Frontal cortex (tissue), 4 donors: ENCODE measurements around the gene ADAMTS2. TPM values are rescaled to one million over a fixed set of nuclear protein-coding genes. Genes with fewer than 3 reads are reported as not detected.

Source experiments
- DNase-seq, 2 donors: peaks; one replicate each; pipeline ENCODE4 v3.0.0; 2012; ENCODE audit warnings: low spot score in 2 of 2
- FAIRE-seq: peaks from 2 replicates; lab custom pipeline; 2012; peaks lifted over from hg19 to GRCh38; lab: Jason Lieb, UNC
- total RNA-seq: library from RNA; depleted of rRNA; stranded (reverse); fragments of >200 nt; gene quantifications from one replicate; pipeline ENCODE4 v1.2.3, GENCODE V29; 2014
- donor health status: control.
- donor health status: control.
- donor health status: control.

Gene ADAMTS2
- total RNA-seq, 1 donor from 2014 or later = 3.3 TPM

GRCh38 chr5:179242676-179243075 is 102.6 kb downstream of the ADAMTS2 start:
- FAIRE-seq (no peak), DNase-seq (no peak)

DNA sequence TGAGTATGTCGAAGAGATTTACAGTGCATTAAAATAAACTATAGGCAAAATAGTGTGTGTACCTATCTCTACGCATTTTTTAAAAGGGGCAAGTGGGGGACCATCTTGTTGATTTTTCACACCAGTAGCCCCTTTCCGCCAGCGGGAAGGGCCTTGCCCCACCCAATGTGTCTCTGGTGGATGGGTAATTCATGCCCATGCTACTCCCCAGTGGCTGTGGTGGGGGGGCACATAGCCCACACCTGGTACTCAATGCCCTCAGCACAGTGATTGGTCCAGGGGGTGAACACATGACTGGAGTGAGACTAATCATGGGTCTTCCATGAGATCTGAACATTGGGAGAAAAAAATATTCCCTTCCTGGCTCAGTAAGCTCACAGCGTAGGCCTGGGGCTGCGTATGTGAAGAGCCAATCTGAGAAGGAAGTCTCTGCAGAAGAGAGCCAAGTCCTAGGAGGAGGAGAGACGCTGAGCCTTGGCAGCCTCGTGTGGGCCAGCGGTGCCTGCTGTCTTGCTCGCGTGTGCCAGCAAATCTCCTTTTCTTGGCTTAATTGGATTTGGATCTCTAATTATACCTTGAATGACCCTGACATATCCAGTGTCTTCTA is 103.4 kb downstream of the ADAMTS2 start:
- DNase-seq (no peak), FAIRE-seq (no peak)

GRCh38 chr5:179241175-179241574 is 104.1 kb downstream of the ADAMTS2 start:
- FAIRE-seq (no peak), DNase-seq (no peak)

DNA sequence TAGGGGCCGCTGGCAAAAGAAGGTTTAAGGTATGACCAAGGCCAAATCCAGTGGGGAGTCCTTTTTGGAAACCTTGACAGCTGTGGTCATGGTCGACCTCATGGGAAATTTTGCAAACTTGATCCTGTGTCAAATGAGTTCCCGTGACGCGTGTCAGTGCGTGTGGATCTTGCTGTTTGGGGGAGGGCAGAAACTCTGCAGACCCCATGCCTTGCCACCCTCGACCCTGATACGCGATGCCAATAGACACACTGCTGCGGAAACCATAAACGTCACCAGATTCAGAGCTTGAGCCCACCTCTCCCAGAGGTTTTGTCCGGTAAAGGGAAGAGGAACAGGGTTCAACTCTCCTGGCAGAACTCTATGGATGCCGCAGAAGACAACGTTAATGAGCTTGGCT is 104.7 kb downstream of the ADAMTS2 start:
- no peak for FAIRE-seq
- DNase-seq = no peak

DNA sequence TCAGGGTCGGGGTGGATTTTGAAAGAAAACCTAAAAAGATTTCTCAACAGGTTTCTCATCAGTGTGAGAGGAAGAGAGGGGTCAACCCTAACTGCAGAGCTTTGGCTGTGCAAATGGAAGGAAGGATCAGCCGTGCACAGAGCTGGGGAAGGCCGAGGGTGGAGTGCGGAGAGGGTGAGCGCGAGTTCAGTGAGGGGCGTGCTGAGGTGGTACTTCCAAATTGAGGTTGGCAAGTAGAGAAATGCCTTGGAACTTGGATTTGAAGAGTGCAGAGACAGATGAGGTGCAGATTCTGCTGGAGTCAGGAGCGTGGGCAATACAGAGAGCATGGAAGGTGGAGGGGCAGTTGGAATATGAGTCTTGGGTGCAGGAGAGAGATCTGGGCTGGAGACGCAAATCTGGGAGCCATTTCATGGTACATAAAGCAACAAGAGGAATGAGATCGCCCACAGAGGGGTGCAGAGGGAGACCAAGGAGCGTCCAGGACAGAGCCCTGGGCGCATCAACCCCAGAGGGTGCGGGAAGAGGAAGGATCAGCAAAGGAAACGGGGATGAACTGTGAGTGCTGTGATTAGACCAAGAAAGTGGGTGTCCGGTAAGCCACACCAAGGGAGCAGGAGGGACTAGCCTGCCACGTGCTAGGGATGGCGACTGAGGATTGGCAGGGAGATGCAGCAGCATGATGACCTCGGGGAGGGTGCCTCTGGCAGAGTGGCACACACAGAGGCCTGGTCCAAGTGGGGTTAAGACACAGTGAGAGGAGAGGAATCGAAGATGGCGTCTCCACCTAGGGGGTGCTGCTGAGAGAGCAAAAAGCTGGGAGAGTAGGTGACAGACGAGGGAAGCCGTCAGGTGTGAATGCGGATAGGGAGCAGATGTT is 105.8 kb downstream of the ADAMTS2 start:
- DNase-seq (no peak), FAIRE-seq (no peak)

- FAIRE-seq (no peak), DNase-seq (no peak)
Measured at GRCh38 chr5:179238628-179238970, 106.7 kb downstream of the ADAMTS2 start.

- DNase-seq (no peak), FAIRE-seq (no peak)
Measured at GRCh38 chr5:179237770-179238627, 107.3 kb downstream of the ADAMTS2 start.

DNA sequence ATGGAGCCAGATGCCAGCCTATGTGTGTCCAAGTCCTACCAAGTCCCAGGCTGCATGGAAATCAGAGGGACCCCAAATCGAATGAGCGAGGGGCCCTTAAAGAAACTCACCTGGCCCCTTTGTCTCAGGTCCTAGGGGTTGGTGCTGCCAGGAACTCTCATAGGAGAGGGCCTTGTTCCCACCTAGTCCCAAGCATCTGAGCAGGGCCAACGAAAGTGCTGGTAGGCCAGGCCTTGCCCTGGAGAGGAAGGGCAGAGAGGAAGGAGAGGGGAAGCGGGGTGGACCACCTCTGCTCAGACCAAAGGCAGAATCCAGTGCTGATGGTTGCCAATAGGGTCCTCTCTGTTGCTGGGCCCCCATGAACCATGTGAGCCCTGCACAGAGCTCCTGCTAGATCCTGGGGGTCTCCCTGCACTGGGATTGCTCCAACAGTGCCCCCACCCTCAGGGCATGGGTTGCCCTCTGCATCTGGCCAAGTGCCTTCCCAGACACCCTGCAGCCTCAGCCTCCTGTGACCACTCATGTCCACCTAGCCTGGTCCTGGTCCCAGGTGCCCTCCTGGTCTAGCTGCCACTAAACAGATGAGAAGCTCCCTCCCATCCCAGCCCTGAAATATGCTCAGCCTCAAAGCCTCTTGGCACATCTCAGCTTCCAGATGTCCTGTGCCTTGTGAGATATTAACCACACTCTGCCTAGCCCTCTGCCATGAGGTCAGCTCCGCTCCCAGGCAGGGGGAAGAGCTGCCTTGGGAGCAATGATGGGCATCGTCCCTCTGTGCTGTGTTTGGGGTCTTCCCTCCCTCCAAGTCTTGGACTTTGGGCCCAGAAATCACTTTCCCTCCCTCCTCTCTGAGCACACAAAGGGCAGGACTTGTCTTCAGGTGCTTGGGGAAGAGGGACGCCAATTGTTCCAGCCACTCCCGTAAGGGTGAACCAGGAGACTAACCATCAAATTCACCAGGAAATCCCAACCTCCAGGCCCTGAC is 109.6 kb downstream of the ADAMTS2 start:
- no peak for FAIRE-seq
- no peak for DNase-seq

DNA sequence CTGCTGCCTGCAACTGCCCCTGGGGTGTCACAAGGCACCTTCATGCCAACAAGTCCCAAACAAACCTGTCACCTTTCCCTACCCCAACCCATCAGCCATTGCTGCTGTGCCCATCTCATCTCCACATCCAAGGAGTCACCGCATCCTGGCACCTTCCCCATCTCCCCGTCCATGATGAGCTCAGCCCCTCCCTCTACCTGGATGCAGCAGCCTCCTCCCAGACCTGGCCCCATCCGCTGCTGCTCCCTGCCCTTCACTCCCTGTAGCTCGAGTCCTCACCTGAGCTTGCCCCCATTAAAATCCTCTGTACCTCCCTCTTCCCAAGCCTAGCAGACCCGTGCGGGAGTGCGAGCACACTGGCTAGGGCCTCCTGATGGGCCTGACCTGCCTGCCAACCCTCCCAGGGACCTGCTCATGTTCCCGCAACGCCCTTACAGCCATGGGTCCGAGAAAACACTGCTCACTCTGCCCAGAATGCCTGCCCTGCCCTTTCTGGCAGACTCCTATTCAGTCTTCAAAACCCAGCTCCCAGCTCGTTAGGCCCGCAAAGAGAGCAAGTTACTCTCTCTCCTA is 110.6 kb downstream of the ADAMTS2 start:
- no peak for DNase-seq
- no peak for FAIRE-seq

- FAIRE-seq (no peak), DNase-seq (no peak)
Measured at GRCh38 chr5:179233909-179234562, 111.2 kb downstream of the ADAMTS2 start.

DNA sequence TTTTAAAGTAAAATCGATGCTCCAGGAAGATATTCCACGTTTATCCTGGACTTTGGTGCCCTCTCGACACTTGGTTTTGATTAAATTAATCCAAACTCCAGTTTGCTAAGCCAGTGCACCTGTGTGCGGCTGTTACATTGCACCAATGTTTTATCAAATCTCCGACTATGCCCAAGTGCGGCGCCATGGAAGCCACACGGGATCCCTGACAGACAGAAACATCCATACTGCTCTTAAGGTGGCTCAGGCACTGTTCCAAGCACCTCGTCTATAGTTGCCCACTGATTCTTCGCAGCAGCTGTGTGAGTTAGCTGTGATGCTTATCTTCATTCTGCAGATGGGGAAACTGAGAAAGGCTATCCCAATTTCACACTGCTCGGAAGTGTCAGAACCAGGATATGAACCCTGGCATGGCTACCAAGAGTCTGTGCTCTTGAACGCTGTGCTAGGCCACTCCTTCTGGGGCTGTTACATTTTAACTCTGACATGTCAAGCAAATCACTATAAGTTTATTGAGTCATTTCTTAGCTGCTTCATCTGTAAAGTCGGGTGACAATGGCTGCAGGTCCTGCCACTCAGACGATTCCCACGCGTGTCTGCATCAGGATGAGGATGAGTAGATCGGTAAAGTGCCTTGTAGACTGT is 113.0 kb downstream of the ADAMTS2 start:
- no peak for FAIRE-seq
- no peak for DNase-seq

DNA sequence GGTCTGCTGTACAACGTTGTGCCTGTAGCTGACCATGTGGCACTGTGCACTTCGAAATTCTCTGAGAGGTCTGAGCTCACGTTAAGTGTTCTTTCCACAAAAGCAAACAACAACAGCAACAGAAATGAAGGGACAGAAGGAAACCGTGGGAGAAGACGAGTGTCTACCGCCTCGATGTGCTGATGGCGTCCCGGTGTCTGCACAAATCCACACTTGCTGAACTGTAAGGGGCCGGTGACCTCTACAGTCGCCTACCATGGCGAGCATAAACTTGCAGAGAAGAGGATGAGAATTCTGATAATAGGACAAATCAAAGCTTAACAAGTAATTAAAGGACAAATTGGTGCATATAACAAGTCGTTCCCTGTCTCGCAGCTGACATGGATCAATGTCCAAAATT is 114.0 kb downstream of the ADAMTS2 start:
- FAIRE-seq (no peak), DNase-seq (no peak)

DNA sequence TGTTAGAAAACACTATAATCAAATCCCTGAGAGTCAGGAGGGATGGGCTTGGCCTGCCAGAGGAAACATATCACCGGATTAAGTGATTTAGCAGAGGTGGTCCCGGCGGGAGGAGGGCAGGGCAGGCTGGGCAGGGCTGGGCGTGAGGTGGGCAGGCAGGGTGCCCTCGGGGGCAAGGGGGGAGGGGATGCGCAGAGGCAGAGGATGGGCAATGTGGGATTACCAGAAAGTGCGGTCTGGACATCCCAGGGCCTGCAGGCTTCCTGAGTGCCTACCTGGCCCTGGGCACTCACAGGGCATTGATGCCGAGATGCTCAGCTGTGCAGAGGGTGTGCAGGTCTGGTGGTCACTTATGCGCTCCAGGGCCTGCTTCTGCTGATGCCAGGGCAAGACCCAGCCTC is 115.2 kb downstream of the ADAMTS2 start:
- FAIRE-seq (no peak), DNase-seq (no peak)

DNA sequence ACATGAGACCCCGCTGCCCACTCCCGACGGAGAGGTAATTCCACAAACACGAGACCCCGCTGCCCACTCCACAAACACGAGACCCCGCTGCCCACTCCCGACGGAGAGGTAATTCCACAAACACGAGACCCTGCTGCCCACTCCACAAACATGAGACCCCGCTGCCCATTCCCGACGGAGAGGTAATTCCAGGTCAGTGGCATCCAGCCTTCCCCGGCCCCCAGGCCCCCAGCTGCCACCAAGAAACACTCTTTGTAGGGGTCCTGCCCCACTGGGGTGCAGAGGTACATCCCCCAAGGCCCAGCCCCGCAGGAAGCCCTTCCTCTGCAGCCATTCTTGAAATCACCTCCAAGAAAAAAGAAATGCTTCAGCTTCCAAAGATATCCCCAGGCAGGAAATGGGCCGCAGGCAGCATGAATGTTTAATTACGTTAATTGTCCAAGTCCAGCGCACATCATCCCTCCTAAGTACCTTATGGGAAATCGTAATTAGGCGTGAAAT is 115.9 kb downstream of the ADAMTS2 start:
- FAIRE-seq (no peak), DNase-seq (no peak)

DNA sequence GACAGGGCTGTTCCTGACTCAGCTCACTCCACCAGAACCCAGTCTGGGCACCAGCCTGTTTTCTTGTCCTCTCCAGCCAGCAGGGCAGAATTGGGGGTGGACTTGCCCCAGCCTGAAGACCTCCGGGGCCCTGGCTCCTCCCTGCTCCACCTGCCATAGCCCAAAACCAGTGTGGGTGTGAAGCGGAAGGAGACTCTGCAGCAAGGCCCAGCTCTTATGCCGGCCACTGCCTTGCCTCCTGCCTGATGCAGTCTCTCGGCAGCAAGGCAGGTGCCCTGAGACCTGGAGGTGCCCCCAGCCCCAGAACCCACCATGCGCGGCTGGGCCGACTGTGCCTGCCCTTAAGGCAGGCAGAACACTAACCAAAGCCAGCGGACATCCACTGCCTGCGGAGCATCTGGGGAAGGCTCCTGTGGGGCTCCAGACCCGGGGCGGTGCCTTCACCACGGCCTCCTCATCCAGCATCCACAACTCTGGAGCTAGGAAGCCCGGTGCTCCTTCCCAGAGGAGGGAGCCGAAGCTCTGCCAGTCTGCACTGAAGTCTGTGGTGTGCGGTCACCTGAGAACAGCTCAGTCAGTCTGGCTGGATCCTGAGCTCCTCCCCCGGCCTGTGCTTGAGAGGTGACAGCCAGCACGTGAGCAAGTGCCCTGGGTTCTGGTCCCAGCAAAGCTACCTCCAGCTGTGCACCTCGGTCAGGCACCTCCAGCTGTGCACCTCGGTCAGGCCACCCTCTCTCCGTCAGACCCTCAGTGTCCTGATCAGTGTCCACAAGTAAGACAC is 116.7 kb downstream of the ADAMTS2 start:
- FAIRE-seq = no peak
- DNase-seq = no peak

GRCh38 chr5:179227580-179228311 is 117.5 kb downstream of the ADAMTS2 start:
- FAIRE-seq = no peak
- no peak for DNase-seq

GRCh38 chr5:179227229-179227579 is 118.1 kb downstream of the ADAMTS2 start:
- DNase-seq (no peak), FAIRE-seq (no peak)
